H1 (cell line): Measurements from ENCODE around the gene CPLX1.

Experiments used
- ATF2 ChIP-seq: IDR thresholded peaks from 2 replicates; pipeline ENCODE4 v1.6.1; 2012; ENCODE audit warnings: low read length, inconsistent platforms
- CEBPB ChIP-seq: IDR thresholded peaks from 2 replicates; pipeline ENCODE4 v1.6.1; 2012; ENCODE audit warnings: low read depth, low read length
- CTCF ChIP-seq, 3 experiments: IDR thresholded peaks; 1 replicate in 2 of 3; 2 replicates in 1 of 3; pipeline versions ENCODE4 v1.5.1 to v1.6.1; 2011; ENCODE audit warnings: low read length in 3 of 3, mild to moderate bottlenecking in 3 of 3, inconsistent platforms in 2 of 3, low read depth in 1 of 3, moderate library complexity in 1 of 3; ENCODE audit not compliant: insufficient read depth in 1 of 3; ENCODE audit errors: control extremely low read depth in 1 of 3
- MAX ChIP-seq: IDR thresholded peaks from 2 replicates; pipeline ENCODE4 v1.6.1; 2012; ENCODE audit warnings: inconsistent platforms
- RAD21 ChIP-seq, 2 experiments: IDR thresholded peaks in 1 of 2; conservative IDR thresholded peaks in 1 of 2; 2 replicates each; pipeline ENCODE4 v1.6.1; 2011; ENCODE audit warnings: low read depth in 2 of 2, low read length in 2 of 2, improper control_type of control experiment in 1 of 2, inconsistent platforms in 1 of 2, mild to moderate bottlenecking in 1 of 2, moderate library complexity in 1 of 2
- RNF2 ChIP-seq: fragments of 200-900, 300-1000 bp; sonication (generic); IDR thresholded peaks from 2 replicates; pipeline ENCODE4 v1.7.1; 2016; ENCODE audit warnings: borderline replicate concordance, low read depth, mild to moderate bottlenecking, antibody characterized with exemption, low read length; ENCODE audit not compliant: poor library complexity, severe bottlenecking; ENCODE audit errors: missing control alignments
- SIN3A ChIP-seq, 2 experiments: IDR thresholded peaks in 1 of 2; conservative IDR thresholded peaks in 1 of 2; 2 replicates each; pipeline ENCODE4 v1.6.1; 2011 to 2012; ENCODE audit warnings: low read length in 2 of 2, improper control_type of control experiment in 1 of 2, low read depth in 1 of 2, mild to moderate bottlenecking in 1 of 2
- SP1 ChIP-seq: IDR thresholded peaks from 2 replicates; pipeline ENCODE4 v1.6.1; 2011; ENCODE audit warnings: low read depth, low read length
- TBP ChIP-seq: IDR thresholded peaks from 2 replicates; pipeline ENCODE4 v1.6.1; 2011; ENCODE audit warnings: low read depth, low read length, improper control_type of control experiment
- TCF12 ChIP-seq: IDR thresholded peaks from 2 replicates; pipeline ENCODE4 v1.6.1; 2011; ENCODE audit warnings: low read depth, mild to moderate bottlenecking, low read length

GRCh38 chr4:743463-744211 lies 82.3 kb downstream of the CPLX1 start:
- TF ChIP-seq MAX = no peak
- no peak for TF ChIP-seq CEBPB
- no peak for TF ChIP-seq CTCF (IDR thresholded peaks at IDR 0.05; ENCODE audit: control extremely low read depth in 1 of 3, insufficient read depth in 1 of 3, low read depth in 1 of 3, low read length in 3 of 3)
- TF ChIP-seq RAD21 (IDR thresholded peaks at IDR 0.05 in 1 of 2, conservative IDR thresholded peaks at IDR 0.05 in 1 of 2; ENCODE audit: low read depth in 2 of 2, low read length in 2 of 2) = no peak
- TF ChIP-seq RNF2 = no peak
- no peak for TF ChIP-seq TCF12
- TF ChIP-seq SIN3A (conservative IDR thresholded peaks at IDR 0.05 in 1 of 2, IDR thresholded peaks at IDR 0.05 in 1 of 2; ENCODE audit: low read depth in 1 of 2, low read length in 2 of 2) = no peak
- TF ChIP-seq TBP = no peak
- no peak for TF ChIP-seq ATF2
- TF ChIP-seq SP1 = no peak
